WTC11 (cell line): ENCODE results near the gene TOPAZ1. TPM values are rescaled to one million over a fixed set of nuclear protein-coding genes. Genes with fewer than 3 reads are reported as not detected.

Source experiments
- ATAC-seq: fragments of 200-7000 bp; cut with Tn5 transposase; 2 replicates; pipeline ENCODE4 v1.10.0; 2021; ENCODE audit warnings: mild to moderate bottlenecking, moderate library complexity
- CTCF ChIA-PET: fragments of 300-600 bp; sonication (Branson Sonifier 250); formaldehyde crosslinking; loops from one replicate; lab custom pipeline; 2021; ENCODE audit warnings: antibody characterized with exemption; lab: Charles Lee
- POLR2A ChIA-PET: fragments of 350-600 bp; sonication (Branson Sonifier 250); formaldehyde crosslinking; loops from one replicate; lab custom pipeline; 2021; ENCODE audit warnings: antibody characterized with exemption; lab: Charles Lee
- DNase-seq: peaks from one replicate; pipeline ENCODE4 v3.0.0; 2021; ENCODE audit warnings: low spot score
- H3K27ac Mint-ChIP-seq: 2 replicates; pipeline ENCODE4 v1.8.0; 2021; ENCODE audit warnings: mixed read lengths
- H3K27me3 Mint-ChIP-seq: 2 replicates; pipeline ENCODE4 v1.8.0; 2021; ENCODE audit warnings: low read depth, mild to moderate bottlenecking, moderate library complexity, mixed read lengths
- H3K36me3 Mint-ChIP-seq: 2 replicates; pipeline ENCODE4 v1.8.0; 2021; ENCODE audit warnings: mixed read lengths
- H3K4me1 Mint-ChIP-seq: 2 replicates; pipeline ENCODE4 v1.8.0; 2022; ENCODE audit warnings: mixed read lengths
- H3K4me3 Mint-ChIP-seq: 2 replicates; pipeline ENCODE4 v1.8.0; 2021; ENCODE audit warnings: mild to moderate bottlenecking, moderate library complexity, mixed read lengths
- H3K9me3 Mint-ChIP-seq: 2 replicates; pipeline ENCODE4 v1.8.0; 2021; ENCODE audit warnings: mixed read lengths
- FOXK1 ChIP-seq: sonication (generic); formaldehyde crosslinking; IDR thresholded peaks from 2 replicates; pipeline ENCODE4 v1.8.0; 2022; ENCODE audit warnings: mild to moderate bottlenecking, moderate library complexity, missing genetic modification reagents
- GRHL2 ChIP-seq: fragments of 250-450 bp; sonication (Bioruptor Pico); IDR thresholded peaks from 2 replicates; pipeline ENCODE4 v1.8.0; 2022; ENCODE audit warnings: mild to moderate bottlenecking, moderate library complexity; ENCODE audit not compliant: insufficient replicate concordance, severe bottlenecking
- JAZF1 ChIP-seq: fragments of 250-450 bp; sonication (Bioruptor Pico); IDR thresholded peaks from 2 replicates; pipeline ENCODE4 v1.9.0; 2021; ENCODE audit warnings: moderate library complexity, mild to moderate bottlenecking, inconsistent platforms
- NFE2L1 ChIP-seq: sonication (generic); formaldehyde crosslinking; IDR thresholded peaks from 2 replicates; pipeline ENCODE4 v1.8.1; 2023; ENCODE audit warnings: missing genetic modification reagents
- OVOL2 ChIP-seq: fragments of 250-450 bp; sonication (Bioruptor Pico); IDR thresholded peaks from 2 replicates; pipeline ENCODE4 v1.9.0; 2021; ENCODE audit warnings: mild to moderate bottlenecking, borderline replicate concordance
- TCF7 ChIP-seq: sonication (generic); formaldehyde crosslinking; IDR thresholded peaks from 2 replicates; pipeline ENCODE4 v1.8.0; 2022; ENCODE audit warnings: mild to moderate bottlenecking, low read depth, missing genetic modification reagents, moderate library complexity
- TEAD4 ChIP-seq: sonication (generic); formaldehyde crosslinking; IDR thresholded peaks from 2 replicates; pipeline ENCODE4 v1.8.0; 2022; ENCODE audit warnings: mild to moderate bottlenecking, missing genetic modification reagents
- ZNF138 ChIP-seq: sonication (generic); formaldehyde crosslinking; conservative IDR thresholded peaks from 2 replicates; pipeline ENCODE4 v1.8.1; 2022; ENCODE audit warnings: mild to moderate bottlenecking, moderate library complexity, missing genetic modification reagents
- ZNF219 ChIP-seq: sonication (generic); formaldehyde crosslinking; IDR thresholded peaks from 2 replicates; pipeline ENCODE4 v1.8.0; 2023; ENCODE audit warnings: missing genetic modification reagents, mild to moderate bottlenecking, borderline replicate concordance
- ZNF263 ChIP-seq: sonication (generic); formaldehyde crosslinking; IDR thresholded peaks from 2 replicates; pipeline ENCODE4 v1.8.1; 2022; ENCODE audit warnings: low read depth, mild to moderate bottlenecking, moderate library complexity, missing genetic modification reagents
- total RNA-seq: library from RNA; stranded (reverse); gene quantifications from 3 replicates; pipeline ENCODE4 v1.2.3, GENCODE V29; 2021
- TF ChIP-seq, protein P1 (sequence below): sonication (generic); formaldehyde crosslinking; IDR thresholded peaks from 2 replicates; pipeline ENCODE4 v1.8.1; 2023; ENCODE audit warnings: mild to moderate bottlenecking, moderate library complexity, missing genetic modification reagents
- TF ChIP-seq, protein P2 (sequence below): fragments of 250-450 bp; sonication (Bioruptor Pico); IDR thresholded peaks from 2 replicates; pipeline ENCODE4 v2.1.2; 2022; ENCODE audit warnings: mild to moderate bottlenecking, moderate library complexity
- TF ChIP-seq, protein P3 (sequence below): fragments of 250-450 bp; sonication (Bioruptor Pico); conservative IDR thresholded peaks from 2 replicates; pipeline ENCODE4 v1.9.0; 2021; ENCODE audit warnings: mild to moderate bottlenecking
- TF ChIP-seq, protein P4 (sequence below): fragments of 250-450 bp; sonication (Bioruptor Pico); IDR thresholded peaks from 2 replicates; pipeline ENCODE4 v1.9.0; 2021; ENCODE audit warnings: mild to moderate bottlenecking, borderline replicate concordance
- TF ChIP-seq, protein P5 (sequence below): sonication (generic); formaldehyde crosslinking; IDR thresholded peaks from 2 replicates; pipeline ENCODE4 v1.8.0; 2023; ENCODE audit warnings: mild to moderate bottlenecking, missing genetic modification reagents
- TF ChIP-seq, protein P6 (sequence below): sonication (generic); formaldehyde crosslinking; IDR thresholded peaks from 2 replicates; pipeline ENCODE4 v1.8.0; 2022; ENCODE audit warnings: mild to moderate bottlenecking, missing genetic modification reagents
- TF ChIP-seq, protein P7 (sequence below): fragments of 250-450 bp; sonication (Bioruptor Pico); IDR thresholded peaks from 2 replicates; pipeline ENCODE4 v1.8.0; 2021; ENCODE audit warnings: mild to moderate bottlenecking

The TOPAZ1 gene
- total RNA-seq, 1 experiment from 2014 or later = not detected

DNA sequence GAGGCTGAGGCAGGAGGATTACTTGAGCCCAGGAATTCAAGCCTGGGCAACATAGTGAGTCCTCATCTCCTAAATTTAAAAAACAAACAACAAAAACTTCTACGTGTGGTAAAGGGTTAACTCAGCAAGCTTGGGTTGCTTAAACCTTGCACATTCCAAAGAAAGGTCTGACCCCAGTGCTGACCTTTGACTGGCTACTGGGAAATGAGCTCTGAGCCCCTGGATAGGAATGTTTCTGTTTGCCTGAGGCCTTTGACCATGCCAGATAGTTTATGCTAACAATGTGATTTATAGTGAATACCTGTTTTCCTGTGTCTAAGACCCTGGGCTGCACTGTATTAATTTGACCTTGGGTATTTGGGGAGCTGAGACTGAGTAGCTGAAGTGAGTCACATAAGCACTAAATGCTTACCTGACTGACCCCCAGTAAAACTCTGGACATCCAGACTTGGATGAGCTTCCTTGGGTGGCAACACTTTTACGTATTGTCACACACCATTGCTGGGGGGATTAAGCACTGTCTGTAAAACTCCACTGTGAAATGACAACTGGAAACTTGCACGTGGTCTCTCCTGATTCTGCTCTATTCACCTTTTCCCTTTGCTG lies 117.6 kb downstream of the TOPAZ1 start (continued):
- TF ChIP-seq, protein P1, sequence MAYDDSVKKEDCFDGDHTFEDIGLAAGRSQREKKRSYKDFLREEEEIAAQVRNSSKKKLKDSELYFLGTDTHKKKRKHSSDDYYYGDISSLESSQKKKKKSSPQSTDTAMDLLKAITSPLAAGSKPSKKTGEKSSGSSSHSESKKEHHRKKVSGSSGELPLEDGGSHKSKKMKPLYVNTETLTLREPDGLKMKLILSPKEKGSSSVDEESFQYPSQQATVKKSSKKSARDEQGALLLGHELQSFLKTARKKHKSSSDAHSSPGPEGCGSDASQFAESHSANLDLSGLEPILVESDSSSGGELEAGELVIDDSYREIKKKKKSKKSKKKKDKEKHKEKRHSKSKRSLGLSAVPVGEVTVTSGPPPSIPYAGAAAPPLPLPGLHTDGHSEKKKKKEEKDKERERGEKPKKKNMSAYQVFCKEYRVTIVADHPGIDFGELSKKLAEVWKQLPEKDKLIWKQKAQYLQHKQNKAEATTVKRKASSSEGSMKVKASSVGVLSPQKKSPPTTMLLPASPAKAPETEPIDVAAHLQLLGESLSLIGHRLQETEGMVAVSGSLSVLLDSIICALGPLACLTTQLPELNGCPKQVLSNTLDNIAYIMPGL (CRISPR knock-in tag) = no peak

DNA sequence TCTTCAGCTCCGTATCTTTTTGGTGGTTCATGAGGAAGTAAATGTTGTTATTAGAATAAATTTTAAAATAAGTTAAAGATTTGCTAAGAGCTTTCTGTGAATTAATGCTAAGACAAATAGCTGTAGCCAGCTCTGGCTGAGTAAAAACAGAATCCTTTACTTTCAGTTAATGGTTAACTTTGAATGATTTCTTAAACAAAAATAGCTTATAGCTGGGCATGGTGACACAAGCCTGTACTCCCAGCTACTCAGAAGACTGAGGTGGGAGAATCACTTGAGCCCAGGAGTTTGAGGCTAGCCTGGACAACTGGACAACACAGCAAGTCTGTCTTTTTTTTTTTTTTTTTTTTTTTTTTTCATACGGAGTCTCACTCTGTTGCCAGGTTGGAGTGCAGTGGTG lies 121.9 kb downstream of the TOPAZ1 start:
- CTCF ChIA-PET = interaction anchor here (0.7 kb wide), 1 partner anchor 40 kb away, joined by 6 read pairs; no protein-coding TSS in a partner anchor
- ATAC-seq = no peak
- POLR2A ChIA-PET = interaction anchor here (0.7 kb wide), 1 partner anchor 420 kb away, joined by 8 read pairs; no protein-coding TSS in a partner anchor

DNA sequence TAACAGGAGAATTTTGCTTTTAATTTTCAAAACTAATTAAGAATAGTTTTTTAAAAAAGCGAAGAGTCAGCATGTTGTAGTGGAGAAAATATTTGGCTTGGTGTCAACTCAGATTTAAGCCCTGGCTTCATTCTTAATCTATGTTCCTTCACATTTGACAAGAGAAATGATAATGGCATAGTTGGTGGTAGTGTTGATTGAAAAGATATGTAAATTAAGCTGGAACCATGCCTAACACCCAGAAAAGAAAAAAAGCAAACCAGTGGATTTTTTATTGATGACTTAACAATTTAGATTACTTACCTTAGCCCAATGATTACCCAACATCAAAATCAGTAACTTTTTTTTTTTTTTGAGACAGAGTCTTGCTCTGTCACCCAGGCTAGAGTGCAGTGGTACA lies 124.3 kb downstream of the TOPAZ1 start:
- Mint-ChIP-seq H3K4me3 (no peak overlapping the region), H3K36me3 (no peaks in the 10 kb centered on the region), H3K27ac (no peak overlapping the region), H3K27me3 (no peaks in the 10 kb centered on the region), H3K4me1 (peaks cover 13% of the 10 kb centered on the region), H3K9me3 (no peaks in the 10 kb centered on the region)
- POLR2A ChIA-PET = interaction anchor here (0.7 kb wide), 1 partner anchor 84 kb away, joined by 6 read pairs; no protein-coding TSS in a partner anchor
- no peak for DNase-seq
- CTCF ChIA-PET = no interaction called here
- no peak for ATAC-seq
- TF ChIP-seq, protein P2, sequence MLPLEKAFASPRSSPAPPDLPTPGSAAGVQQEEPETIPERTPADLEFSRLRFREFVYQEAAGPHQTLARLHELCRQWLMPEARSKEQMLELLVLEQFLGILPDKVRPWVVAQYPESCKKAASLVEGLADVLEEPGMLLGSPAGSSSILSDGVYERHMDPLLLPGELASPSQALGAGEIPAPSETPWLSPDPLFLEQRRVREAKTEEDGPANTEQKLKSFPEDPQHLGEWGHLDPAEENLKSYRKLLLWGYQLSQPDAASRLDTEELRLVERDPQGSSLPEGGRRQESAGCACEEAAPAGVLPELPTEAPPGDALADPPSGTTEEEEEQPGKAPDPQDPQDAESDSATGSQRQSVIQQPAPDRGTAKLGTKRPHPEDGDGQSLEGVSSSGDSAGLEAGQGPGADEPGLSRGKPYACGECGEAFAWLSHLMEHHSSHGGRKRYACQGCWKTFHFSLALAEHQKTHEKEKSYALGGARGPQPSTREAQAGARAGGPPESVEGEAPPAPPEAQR (CRISPR knock-in tag) = no peak
- TF ChIP-seq, protein P3, sequence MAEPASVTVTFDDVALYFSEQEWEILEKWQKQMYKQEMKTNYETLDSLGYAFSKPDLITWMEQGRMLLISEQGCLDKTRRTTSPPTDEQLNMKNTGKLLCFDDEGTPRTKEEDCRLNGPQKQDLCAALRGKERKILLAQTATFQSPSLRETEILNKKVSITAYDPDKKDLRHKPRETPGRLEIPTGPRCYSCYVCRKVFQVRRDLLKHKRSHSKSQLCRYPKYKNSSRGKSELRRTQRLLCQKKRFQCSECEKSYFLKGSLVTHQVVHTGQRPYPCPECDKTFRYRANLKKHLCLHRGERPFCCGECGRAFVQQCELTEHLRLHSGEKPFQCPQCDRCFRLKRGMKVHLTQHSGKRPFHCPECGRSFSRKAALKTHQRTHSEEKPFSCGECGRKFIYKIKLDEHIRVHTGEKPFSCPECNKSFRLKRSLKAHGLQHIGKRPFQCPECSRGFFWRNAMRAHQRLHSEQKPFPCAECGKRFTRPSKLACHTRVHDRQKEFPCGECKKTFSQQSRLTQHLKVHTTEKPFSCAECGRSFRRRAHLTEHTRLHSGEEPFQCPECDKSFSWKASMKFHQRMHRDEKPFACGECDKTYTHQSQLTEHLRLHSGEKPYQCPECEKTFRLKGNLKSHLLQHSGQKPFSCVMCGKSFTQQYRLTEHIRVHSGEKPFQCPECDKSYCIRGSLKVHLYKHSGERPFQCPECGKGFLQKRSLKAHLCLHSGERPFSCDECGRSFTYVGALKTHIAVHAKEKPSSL = no peak
- TF ChIP-seq, protein P4, sequence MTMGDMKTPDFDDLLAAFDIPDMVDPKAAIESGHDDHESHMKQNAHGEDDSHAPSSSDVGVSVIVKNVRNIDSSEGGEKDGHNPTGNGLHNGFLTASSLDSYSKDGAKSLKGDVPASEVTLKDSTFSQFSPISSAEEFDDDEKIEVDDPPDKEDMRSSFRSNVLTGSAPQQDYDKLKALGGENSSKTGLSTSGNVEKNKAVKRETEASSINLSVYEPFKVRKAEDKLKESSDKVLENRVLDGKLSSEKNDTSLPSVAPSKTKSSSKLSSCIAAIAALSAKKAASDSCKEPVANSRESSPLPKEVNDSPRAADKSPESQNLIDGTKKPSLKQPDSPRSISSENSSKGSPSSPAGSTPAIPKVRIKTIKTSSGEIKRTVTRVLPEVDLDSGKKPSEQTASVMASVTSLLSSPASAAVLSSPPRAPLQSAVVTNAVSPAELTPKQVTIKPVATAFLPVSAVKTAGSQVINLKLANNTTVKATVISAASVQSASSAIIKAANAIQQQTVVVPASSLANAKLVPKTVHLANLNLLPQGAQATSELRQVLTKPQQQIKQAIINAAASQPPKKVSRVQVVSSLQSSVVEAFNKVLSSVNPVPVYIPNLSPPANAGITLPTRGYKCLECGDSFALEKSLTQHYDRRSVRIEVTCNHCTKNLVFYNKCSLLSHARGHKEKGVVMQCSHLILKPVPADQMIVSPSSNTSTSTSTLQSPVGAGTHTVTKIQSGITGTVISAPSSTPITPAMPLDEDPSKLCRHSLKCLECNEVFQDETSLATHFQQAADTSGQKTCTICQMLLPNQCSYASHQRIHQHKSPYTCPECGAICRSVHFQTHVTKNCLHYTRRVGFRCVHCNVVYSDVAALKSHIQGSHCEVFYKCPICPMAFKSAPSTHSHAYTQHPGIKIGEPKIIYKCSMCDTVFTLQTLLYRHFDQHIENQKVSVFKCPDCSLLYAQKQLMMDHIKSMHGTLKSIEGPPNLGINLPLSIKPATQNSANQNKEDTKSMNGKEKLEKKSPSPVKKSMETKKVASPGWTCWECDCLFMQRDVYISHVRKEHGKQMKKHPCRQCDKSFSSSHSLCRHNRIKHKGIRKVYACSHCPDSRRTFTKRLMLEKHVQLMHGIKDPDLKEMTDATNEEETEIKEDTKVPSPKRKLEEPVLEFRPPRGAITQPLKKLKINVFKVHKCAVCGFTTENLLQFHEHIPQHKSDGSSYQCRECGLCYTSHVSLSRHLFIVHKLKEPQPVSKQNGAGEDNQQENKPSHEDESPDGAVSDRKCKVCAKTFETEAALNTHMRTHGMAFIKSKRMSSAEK (CRISPR knock-in tag) = no peak

More for the DNA sequence above, 121.9 kb downstream of the TOPAZ1 start:
- Mint-ChIP-seq H3K36me3 (no peaks in the 10 kb centered on the region), H3K4me3 (no peak overlapping the region), H3K4me1 (peaks cover 26% of the 10 kb centered on the region), H3K27me3 (no peaks in the 10 kb centered on the region), H3K9me3 (no peaks in the 10 kb centered on the region), H3K27ac (no peak overlapping the region)
- no peak for DNase-seq
- TF ChIP-seq ZNF263 (CRISPR knock-in tag) (no peak), TCF7 (no peak), TEAD4 (CRISPR knock-in tag) (no peak), ZNF138 (CRISPR knock-in tag) (no peak), OVOL2 (no peak), ZNF219 (CRISPR knock-in tag) (no peak), FOXK1 (CRISPR knock-in tag) (no peak), NFE2L1 (CRISPR knock-in tag) (no peak), GRHL2 (CRISPR knock-in tag) (no peak), JAZF1 (CRISPR knock-in tag) (no peak)
- TF ChIP-seq, protein P5, sequence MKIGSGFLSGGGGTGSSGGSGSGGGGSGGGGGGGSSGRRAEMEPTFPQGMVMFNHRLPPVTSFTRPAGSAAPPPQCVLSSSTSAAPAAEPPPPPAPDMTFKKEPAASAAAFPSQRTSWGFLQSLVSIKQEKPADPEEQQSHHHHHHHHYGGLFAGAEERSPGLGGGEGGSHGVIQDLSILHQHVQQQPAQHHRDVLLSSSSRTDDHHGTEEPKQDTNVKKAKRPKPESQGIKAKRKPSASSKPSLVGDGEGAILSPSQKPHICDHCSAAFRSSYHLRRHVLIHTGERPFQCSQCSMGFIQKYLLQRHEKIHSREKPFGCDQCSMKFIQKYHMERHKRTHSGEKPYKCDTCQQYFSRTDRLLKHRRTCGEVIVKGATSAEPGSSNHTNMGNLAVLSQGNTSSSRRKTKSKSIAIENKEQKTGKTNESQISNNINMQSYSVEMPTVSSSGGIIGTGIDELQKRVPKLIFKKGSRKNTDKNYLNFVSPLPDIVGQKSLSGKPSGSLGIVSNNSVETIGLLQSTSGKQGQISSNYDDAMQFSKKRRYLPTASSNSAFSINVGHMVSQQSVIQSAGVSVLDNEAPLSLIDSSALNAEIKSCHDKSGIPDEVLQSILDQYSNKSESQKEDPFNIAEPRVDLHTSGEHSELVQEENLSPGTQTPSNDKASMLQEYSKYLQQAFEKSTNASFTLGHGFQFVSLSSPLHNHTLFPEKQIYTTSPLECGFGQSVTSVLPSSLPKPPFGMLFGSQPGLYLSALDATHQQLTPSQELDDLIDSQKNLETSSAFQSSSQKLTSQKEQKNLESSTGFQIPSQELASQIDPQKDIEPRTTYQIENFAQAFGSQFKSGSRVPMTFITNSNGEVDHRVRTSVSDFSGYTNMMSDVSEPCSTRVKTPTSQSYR = no peak
- TF ChIP-seq, protein P6, sequence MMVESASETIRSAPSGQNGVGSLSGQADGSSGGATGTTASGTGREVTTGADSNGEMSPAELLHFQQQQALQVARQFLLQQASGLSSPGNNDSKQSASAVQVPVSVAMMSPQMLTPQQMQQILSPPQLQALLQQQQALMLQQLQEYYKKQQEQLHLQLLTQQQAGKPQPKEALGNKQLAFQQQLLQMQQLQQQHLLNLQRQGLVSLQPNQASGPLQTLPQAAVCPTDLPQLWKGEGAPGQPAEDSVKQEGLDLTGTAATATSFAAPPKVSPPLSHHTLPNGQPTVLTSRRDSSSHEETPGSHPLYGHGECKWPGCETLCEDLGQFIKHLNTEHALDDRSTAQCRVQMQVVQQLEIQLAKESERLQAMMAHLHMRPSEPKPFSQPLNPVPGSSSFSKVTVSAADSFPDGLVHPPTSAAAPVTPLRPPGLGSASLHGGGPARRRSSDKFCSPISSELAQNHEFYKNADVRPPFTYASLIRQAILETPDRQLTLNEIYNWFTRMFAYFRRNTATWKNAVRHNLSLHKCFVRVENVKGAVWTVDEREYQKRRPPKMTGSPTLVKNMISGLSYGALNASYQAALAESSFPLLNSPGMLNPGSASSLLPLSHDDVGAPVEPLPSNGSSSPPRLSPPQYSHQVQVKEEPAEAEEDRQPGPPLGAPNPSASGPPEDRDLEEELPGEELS (CRISPR knock-in tag) = no peak
- TF ChIP-seq, protein P7, sequence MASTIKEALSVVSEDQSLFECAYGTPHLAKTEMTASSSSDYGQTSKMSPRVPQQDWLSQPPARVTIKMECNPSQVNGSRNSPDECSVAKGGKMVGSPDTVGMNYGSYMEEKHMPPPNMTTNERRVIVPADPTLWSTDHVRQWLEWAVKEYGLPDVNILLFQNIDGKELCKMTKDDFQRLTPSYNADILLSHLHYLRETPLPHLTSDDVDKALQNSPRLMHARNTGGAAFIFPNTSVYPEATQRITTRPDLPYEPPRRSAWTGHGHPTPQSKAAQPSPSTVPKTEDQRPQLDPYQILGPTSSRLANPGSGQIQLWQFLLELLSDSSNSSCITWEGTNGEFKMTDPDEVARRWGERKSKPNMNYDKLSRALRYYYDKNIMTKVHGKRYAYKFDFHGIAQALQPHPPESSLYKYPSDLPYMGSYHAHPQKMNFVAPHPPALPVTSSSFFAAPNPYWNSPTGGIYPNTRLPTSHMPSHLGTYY = no peak
